Esophagus (tissue), 2 donors: ENCODE results near the gene AIFM2. TPM values are rescaled to one million over a fixed set of nuclear protein-coding genes. Genes with fewer than 3 reads are reported as not detected.

Experiments used
- H3K27ac ChIP-seq, 2 donors: one replicate each; pipeline ENCODE4 v1.5.1; 2013; ENCODE audit warnings: low read depth in 2 of 2, mild to moderate bottlenecking in 2 of 2, inconsistent platforms in 1 of 2, low read length in 1 of 2, moderate library complexity in 1 of 2
- H3K27me3 ChIP-seq, 2 donors: one replicate each; pipeline ENCODE4 v1.6.1; 2013; ENCODE audit warnings: low read length in 2 of 2, control low read depth in 1 of 2, mild to moderate bottlenecking in 1 of 2; ENCODE audit not compliant: insufficient read depth in 2 of 2, control insufficient read depth in 1 of 2
- H3K36me3 ChIP-seq, 2 donors: one replicate each; pipeline ENCODE4 v1.6.1; 2013; ENCODE audit warnings: low read length in 1 of 2; ENCODE audit not compliant: control insufficient read depth in 2 of 2, insufficient read depth in 2 of 2
- H3K4me1 ChIP-seq, 2 donors: one replicate each; pipeline ENCODE4 v1.6.1; 2013; ENCODE audit warnings: low read length in 1 of 2; ENCODE audit not compliant: control insufficient read depth in 2 of 2, insufficient read depth in 2 of 2
- H3K4me3 ChIP-seq, 2 donors: one replicate each; pipeline ENCODE4 v1.5.1; 2013; ENCODE audit warnings: low read length in 2 of 2, mild to moderate bottlenecking in 2 of 2, low read depth in 1 of 2, moderate library complexity in 1 of 2
- H3K9me3 ChIP-seq, 2 donors: one replicate each; pipeline ENCODE4 v1.6.1; 2013; ENCODE audit warnings: mild to moderate bottlenecking in 2 of 2, low read depth in 1 of 2, low read length in 1 of 2, moderate library complexity in 1 of 2; ENCODE audit not compliant: control insufficient read depth in 2 of 2, insufficient read depth in 1 of 2
- WGBS, 2 donors: extraction: QIAGEN DNeasy Blood & Tissue Kit; methylation state at CpG; one replicate each; pipeline ENCODE4 v1.1.7; 2013; 5-methylcytosine and 5-hydroxymethylcytosine counted together
- polyA plus RNA-seq, 2 donors: library from polyadenylated mRNA; stranded (reverse); fragments of 200-250 nt; gene quantifications; one replicate each; pipeline ENCODE4 v1.2.3, GENCODE V29; 2013
- donor health status: healthy with polysubstance abuse.
- donor health status: Bipolar disorder and iron deficiency.

Gene AIFM2
- polyA plus RNA-seq, 2 donors, result 13.6 to 14.1 TPM

- no peak overlapping the region for H3K4me3 ChIP-seq
- 20 to 23% methylated on average over 2 of the region's 2 CpGs for WGBS, 2 donors
- peak overlapping the region; percentile 33 to 81 for H3K27ac ChIP-seq
- peaks cover under 1 to 7% of the 10 kb centered on the region in 2 donors for H3K36me3 ChIP-seq
- peaks cover 6 to 17% of the 10 kb centered on the region in 2 donors for H3K4me1 ChIP-seq
- no peaks in the 10 kb centered on the region for H3K27me3 ChIP-seq
- H3K9me3 ChIP-seq, result no peaks in the 10 kb centered on the region
Observed at GRCh38 chr10:70147259-70147625, 14.6 kb upstream of the AIFM2 start.

DNA sequence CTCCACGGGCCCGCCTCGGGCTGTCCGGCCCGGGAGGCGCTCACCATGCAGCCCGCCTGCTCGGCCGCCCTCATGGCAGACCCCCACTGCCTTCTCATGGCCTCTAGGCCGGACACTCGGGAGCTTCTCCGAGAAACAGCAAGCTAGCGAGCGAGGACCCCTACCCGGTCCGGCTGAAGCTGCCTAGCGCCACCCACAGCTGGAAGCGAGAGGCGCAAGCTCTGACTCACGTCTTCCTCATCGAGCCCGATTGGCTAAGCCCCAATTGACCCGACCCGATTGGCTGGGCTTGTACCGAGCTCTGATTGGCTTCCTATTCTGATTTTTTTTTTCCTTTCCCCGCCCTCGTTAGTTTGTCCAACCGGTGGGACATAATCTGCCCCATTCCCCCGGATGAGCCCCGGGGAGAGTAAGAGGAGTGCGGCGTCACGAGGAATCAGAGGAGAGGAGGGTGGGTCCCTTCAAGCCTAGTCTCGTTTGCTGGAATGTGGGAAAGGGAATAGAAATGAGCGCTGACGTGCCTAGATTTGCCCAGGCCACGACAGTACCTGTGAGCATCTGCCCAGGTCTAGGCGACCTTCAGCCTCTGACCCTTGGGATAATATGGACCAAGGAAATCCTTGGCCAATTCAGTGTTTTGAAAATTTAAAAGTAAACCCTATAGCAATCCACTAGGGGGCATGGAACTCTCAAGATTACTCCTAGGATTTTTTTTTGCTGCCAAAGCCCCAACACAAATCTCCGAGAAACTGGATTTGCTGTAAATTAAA is 14.0 kb upstream of the AIFM2 start, which contains the start of gene TYSND1:
Gene TYSND1 (minus strand): TSS at position 212 of the 770 bp plus-strand sequence. CDS start 114 bp downstream, at position 98.
- 1% methylated on average over 39 of the region's 39 CpGs for WGBS, 2 donors
- H3K9me3 ChIP-seq, result no peaks in the 10 kb centered on the region
- H3K4me1 ChIP-seq, result peaks cover 6 to 17% of the 10 kb centered on the region in 2 donors
- H3K4me3 ChIP-seq, result peak within 1 kb of the TSS; percentile 76 to 82
- peak within 1 kb of the TSS; percentile 95 for H3K27ac ChIP-seq
- H3K27me3 ChIP-seq, result no peaks in the 10 kb centered on the region
- peaks cover 0 to 5% of the 10 kb centered on the region in 2 donors for H3K36me3 ChIP-seq

- peaks cover 0 to 5% of the 10 kb centered on the region in 2 donors for H3K36me3 ChIP-seq
- H3K9me3 ChIP-seq, result no peaks in the 10 kb centered on the region
- 0% methylated on average over 73 to 98 of the region's 98 CpGs for WGBS, 2 donors
- H3K27me3 ChIP-seq, result no peaks in the 10 kb centered on the region
- H3K4me1 ChIP-seq, result peaks cover 6 to 17% of the 10 kb centered on the region in 2 donors
- peak overlapping the region; percentile 76 to 82 for H3K4me3 ChIP-seq
- peak overlapping the region; percentile 95 for H3K27ac ChIP-seq
Observed at GRCh38 chr10:70145666-70146488, 13.3 kb upstream of the AIFM2 start.

DNA sequence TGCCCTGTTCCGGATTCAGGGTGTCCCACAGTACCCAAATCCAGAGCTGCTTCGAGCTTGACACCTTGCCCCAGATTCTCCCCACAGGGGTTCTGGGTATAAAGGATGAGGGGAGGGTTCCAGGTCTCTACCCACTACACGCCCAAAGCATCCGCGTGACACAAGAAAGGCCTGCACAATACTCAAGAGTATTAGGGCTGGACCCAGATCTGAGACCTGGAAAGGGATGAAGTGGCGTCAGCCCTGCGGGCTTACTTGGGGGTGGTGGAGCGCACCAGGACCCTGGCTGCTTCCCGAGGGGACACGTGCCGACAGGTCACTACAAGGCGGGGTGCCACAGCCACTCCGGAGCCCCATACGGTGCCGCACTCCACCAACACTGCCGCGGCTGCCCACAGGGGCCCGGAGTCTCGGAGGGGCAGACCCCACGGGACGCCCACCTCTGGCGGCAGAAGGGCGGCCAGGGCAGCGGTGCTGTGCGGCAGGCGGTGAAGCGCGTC is 12.6 kb upstream of the AIFM2 start:
- Histone ChIP-seq H3K36me3 (peaks cover 0 to 5% of the 10 kb centered on the region in 2 donors), H3K4me3 (peak overlapping the region; percentile 76 to 82), H3K4me1 (peaks cover 6 to 17% of the 10 kb centered on the region in 2 donors), H3K9me3 (no peaks in the 10 kb centered on the region), H3K27ac (peak overlapping the region; percentile 95), H3K27me3 (no peaks in the 10 kb centered on the region)
- 7 to 9% methylated on average over 24 to 28 of the region's 28 CpGs for WGBS, 2 donors

DNA sequence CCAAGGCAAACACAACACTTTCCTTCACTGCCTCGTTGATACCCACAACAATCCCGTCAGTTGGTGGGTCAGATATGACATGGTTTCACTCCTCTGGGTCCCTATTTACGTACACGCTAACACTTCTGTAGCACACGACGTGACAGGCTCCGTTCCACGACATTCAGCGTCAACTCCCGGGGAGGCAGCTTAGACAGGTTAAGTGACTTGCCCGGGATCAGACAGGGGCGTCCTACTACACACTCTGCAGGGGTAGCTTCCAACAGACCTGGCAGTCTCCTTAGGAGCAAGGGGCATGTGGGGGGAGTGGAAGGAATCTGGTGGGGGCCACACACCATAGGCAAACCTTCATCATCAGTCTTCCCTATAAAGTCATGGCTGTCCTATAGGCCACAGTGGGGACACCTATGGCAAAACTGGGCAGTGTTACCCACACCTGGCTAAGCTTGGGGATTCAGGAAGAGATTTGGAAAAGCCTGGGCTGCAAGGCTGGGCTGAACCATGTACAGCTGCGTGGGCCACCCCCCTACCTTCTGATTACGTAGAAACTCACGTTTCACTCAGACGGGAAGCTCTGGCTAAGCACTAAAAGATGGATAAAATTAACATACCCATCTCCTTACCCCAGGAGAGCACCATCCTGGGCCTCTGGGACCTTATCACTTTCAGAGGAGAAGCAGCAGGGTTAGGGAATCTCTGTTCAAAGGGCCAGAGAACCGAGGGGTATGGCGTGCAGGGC is 11.9 kb upstream of the AIFM2 start:
- H3K4me1 ChIP-seq, result peaks cover 10 to 17% of the 10 kb centered on the region in 2 donors
- peak overlapping the region in 1 of 2 donors; percentile 76 for H3K4me3 ChIP-seq
- H3K27ac ChIP-seq, result peak overlapping the region in 1 of 2 donors; percentile 95
- no peaks in the 10 kb centered on the region for H3K27me3 ChIP-seq
- 67 to 69% methylated on average over 18 of the region's 18 CpGs for WGBS, 2 donors
- no peaks in the 10 kb centered on the region for H3K9me3 ChIP-seq
- peaks cover 5 to 8% of the 10 kb centered on the region in 2 donors for H3K36me3 ChIP-seq

DNA sequence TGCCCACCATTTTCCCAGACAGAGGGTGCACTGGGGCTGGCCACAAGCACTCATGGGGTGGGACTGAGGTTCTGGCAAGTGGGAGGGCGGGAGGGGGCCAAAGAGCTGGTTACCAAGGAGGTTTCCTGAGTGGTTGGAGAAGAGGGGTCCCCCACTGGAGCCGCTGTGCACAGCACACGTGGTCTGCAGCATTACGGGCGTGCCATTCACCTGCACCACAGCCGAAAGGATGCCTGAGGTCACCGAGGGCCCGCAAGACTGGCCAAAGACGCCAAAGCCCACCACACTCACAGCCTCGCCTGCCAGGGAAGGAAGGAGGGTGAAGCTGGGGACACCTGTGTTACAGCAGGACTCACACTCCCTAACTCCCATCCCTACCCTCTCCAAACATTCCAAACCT is 9.9 kb upstream of the AIFM2 start:
- no peak overlapping the region for H3K4me3 ChIP-seq
- peaks cover 11 to 19% of the 10 kb centered on the region in 2 donors for H3K4me1 ChIP-seq
- no peak overlapping the region for H3K27ac ChIP-seq
- H3K9me3 ChIP-seq, result no peaks in the 10 kb centered on the region
- no peaks in the 10 kb centered on the region for H3K27me3 ChIP-seq
- H3K36me3 ChIP-seq, result peaks cover 6 to 8% of the 10 kb centered on the region in 2 donors
- 90 to 93% methylated on average over 8 to 10 of the region's 10 CpGs for WGBS, 2 donors

- Histone ChIP-seq H3K4me1 (peaks cover 11 to 19% of the 10 kb centered on the region in 2 donors), H3K27me3 (no peaks in the 10 kb centered on the region)
Observed at GRCh38 chr10:70140297-70140696, 7.7 kb upstream of the AIFM2 start.

GRCh38 chr10:70139997-70140250 is 7.3 kb upstream of the AIFM2 start:
- Histone ChIP-seq H3K27me3 (no peaks in the 10 kb centered on the region), H3K9me3 (no peaks in the 10 kb centered on the region), H3K4me1 (peaks cover 11 to 15% of the 10 kb centered on the region in 2 donors), H3K4me3 (no peak overlapping the region), H3K36me3 (peaks cover 6 to 8% of the 10 kb centered on the region in 2 donors), H3K27ac (peak overlapping the region; percentile 70 to 93)
- WGBS, 2 donors, result 75 to 88% methylated on average over 6 of the region's 6 CpGs

More at GRCh38 chr10:70140297-70140696, 7.7 kb upstream of the AIFM2 start:
- no peaks in the 10 kb centered on the region for H3K9me3 ChIP-seq
- H3K27ac ChIP-seq, result peak overlapping the region in 1 of 2 donors; percentile 93
- no peak overlapping the region for H3K4me3 ChIP-seq
- H3K36me3 ChIP-seq, result peaks cover 6 to 8% of the 10 kb centered on the region in 2 donors
- 61 to 77% methylated on average over 5 of the region's 5 CpGs for whole genome bisulfite sequencing, 2 donors
